HEK293 (cell line): Measurements from ENCODE around the gene CRYBB1.

Experiments
- CTCF ChIA-PET: fragments of 350-600 bp; formaldehyde crosslinking; extraction: SDS; loops from one replicate; lab custom pipeline; 2021; ENCODE audit warnings: antibody characterized with exemption; lab: Yijun Ruan, JAX
- POLR2A ChIA-PET: fragments of 300-600 bp; formaldehyde crosslinking; extraction: SDS; loops from one replicate; lab custom pipeline; 2020; ENCODE audit warnings: antibody characterized with exemption, inconsistent platforms; lab: Yijun Ruan, JAX
- H3K27ac ChIP-seq: fragments of 200-500 bp; sonication (Bioruptor generic); 2 replicates; pipeline ENCODE4 v1.5.1; 2014; ENCODE audit warnings: low read depth, low read length, control low read depth, inconsistent platforms; ENCODE audit errors: extremely low read depth
- H3K36me3 ChIP-seq, 2 experiments: fragments of 200-500 bp in 1 of 2; sonication (Bioruptor generic) in 1 of 2; 1 replicate in 1 of 2; 2 replicates in 1 of 2; pipeline ENCODE4 v1.5.1; 2014 to 2017; ENCODE audit warnings: inconsistent platforms in 2 of 2, low read length in 2 of 2; ENCODE audit not compliant: control insufficient read depth in 2 of 2, insufficient read depth in 1 of 2
- H3K4me1 ChIP-seq: fragments of 200-500 bp; sonication (Bioruptor generic); 2 replicates; pipeline ENCODE4 v1.5.1; 2014; ENCODE audit warnings: mild to moderate bottlenecking, low read length, inconsistent platforms; ENCODE audit not compliant: control insufficient read depth, insufficient read depth
- H3K4me3 ChIP-seq: 2 replicates; pipeline ENCODE4 v1.5.1; 2011; ENCODE audit warnings: low read depth, mild to moderate bottlenecking, control low read depth, low read length, moderate library complexity
- H3K9me3 ChIP-seq: fragments of 200-500 bp; sonication (Bioruptor generic); 2 replicates; pipeline ENCODE4 v1.5.1; 2014; ENCODE audit warnings: low read depth, low read length, inconsistent platforms; ENCODE audit not compliant: control insufficient read depth, insufficient read depth
- BCL6B ChIP-seq: fragments of 450-650 bp; formaldehyde crosslinking; IDR thresholded peaks from 2 replicates; pipeline ENCODE4 v1.5.1; 2017; ENCODE audit warnings: missing biosample characterization, missing genetic modification characterization
- IKZF3 ChIP-seq: fragments of 450-650 bp; IDR thresholded peaks from 2 replicates; pipeline ENCODE4 v1.5.0; 2018; ENCODE audit warnings: missing biosample characterization, mild to moderate bottlenecking, missing genetic modification characterization, moderate library complexity
- KLF9 ChIP-seq: fragments of 450-650 bp; formaldehyde crosslinking; IDR thresholded peaks from 2 replicates; pipeline ENCODE4 v1.5.1; 2016; ENCODE audit warnings: missing biosample characterization, missing genetic modification characterization, low read depth
- OVOL3 ChIP-seq: fragments of 450-650 bp; formaldehyde crosslinking; IDR thresholded peaks from 2 replicates; pipeline ENCODE4 v1.5.1; 2016; ENCODE audit warnings: missing biosample characterization, missing genetic modification characterization
- PRDM1 ChIP-seq: fragments of 450-650 bp; formaldehyde crosslinking; IDR thresholded peaks from 2 replicates; pipeline ENCODE4; 2016; ENCODE audit warnings: missing biosample characterization, missing genetic modification characterization
- RBAK ChIP-seq: fragments of 450-650 bp; formaldehyde crosslinking; IDR thresholded peaks from 2 replicates; pipeline ENCODE4 v1.5.1; 2016; ENCODE audit warnings: missing biosample characterization, missing genetic modification characterization
- SCRT2 ChIP-seq: fragments of 450-650 bp; formaldehyde crosslinking; IDR thresholded peaks from 2 replicates; pipeline ENCODE4 v1.5.1; 2016; ENCODE audit warnings: missing biosample characterization, missing genetic modification characterization
- TCF7L2 ChIP-seq: IDR thresholded peaks from 2 replicates; pipeline ENCODE4 v1.6.1; 2011; ENCODE audit warnings: low read depth, mild to moderate bottlenecking, inconsistent platforms, low read length, moderate library complexity, borderline replicate concordance
- WT1 ChIP-seq: fragments of 450-650 bp; formaldehyde crosslinking; IDR thresholded peaks from 2 replicates; pipeline ENCODE4 v1.5.1; 2016; ENCODE audit warnings: missing biosample characterization, missing genetic modification characterization
- ZBTB48 ChIP-seq: fragments of 450-650 bp; formaldehyde crosslinking; IDR thresholded peaks from 2 replicates; pipeline ENCODE4 v1.5.1; 2016; ENCODE audit warnings: missing biosample characterization, missing genetic modification characterization
- ZFHX2 ChIP-seq: fragments of 450-650 bp; formaldehyde crosslinking; conservative IDR thresholded peaks from 2 replicates; pipeline ENCODE4 v1.5.1; 2016; ENCODE audit warnings: missing biosample characterization, missing genetic modification characterization
- ZIC2 ChIP-seq: fragments of 450-650 bp; formaldehyde crosslinking; IDR thresholded peaks from 2 replicates; pipeline ENCODE4 v1.5.1; 2016; ENCODE audit warnings: missing biosample characterization, missing genetic modification characterization
- ZNF248 ChIP-seq: fragments of 450-650 bp; formaldehyde crosslinking; IDR thresholded peaks from 2 replicates; pipeline ENCODE4 v1.5.1; 2017; ENCODE audit warnings: missing biosample characterization, missing genetic modification characterization
- ZNF341 ChIP-seq: fragments of 450-650 bp; formaldehyde crosslinking; IDR thresholded peaks from 2 replicates; pipeline ENCODE4; 2016; ENCODE audit warnings: low read depth, missing biosample characterization, missing genetic modification characterization
- ZNF354C ChIP-seq: fragments of 450-650 bp; formaldehyde crosslinking; IDR thresholded peaks from 2 replicates; pipeline ENCODE4 v1.5.1; 2016; ENCODE audit warnings: missing biosample characterization, missing genetic modification characterization, low read depth, borderline replicate concordance
- ZNF362 ChIP-seq: fragments of 450-650 bp; formaldehyde crosslinking; IDR thresholded peaks from 2 replicates; pipeline ENCODE4 v1.5.1; 2016; ENCODE audit warnings: missing biosample characterization, missing genetic modification characterization
- ZNF404 ChIP-seq: fragments of 450-650 bp; formaldehyde crosslinking; IDR thresholded peaks from 2 replicates; pipeline ENCODE4 v1.5.1; 2017; ENCODE audit warnings: missing biosample characterization, missing genetic modification characterization
- ZNF488 ChIP-seq: fragments of 450-650 bp; formaldehyde crosslinking; IDR thresholded peaks from 2 replicates; pipeline ENCODE4 v1.5.1; 2016; ENCODE audit warnings: missing biosample characterization, missing genetic modification characterization
- ZNF518A ChIP-seq: fragments of 450-650 bp; formaldehyde crosslinking; conservative IDR thresholded peaks from 2 replicates; pipeline ENCODE4 v1.5.1; 2016; ENCODE audit warnings: low read depth, missing biosample characterization, missing genetic modification characterization
- ZNF785 ChIP-seq: fragments of 450-650 bp; formaldehyde crosslinking; IDR thresholded peaks from 2 replicates; pipeline ENCODE4 v1.5.1; 2016; ENCODE audit warnings: missing biosample characterization, missing genetic modification characterization
- TF ChIP-seq, protein P1 (sequence below): fragments of 450-650 bp; formaldehyde crosslinking; IDR thresholded peaks from 2 replicates; pipeline ENCODE4 v1.5.1; 2017; ENCODE audit warnings: missing biosample characterization, mild to moderate bottlenecking, missing genetic modification characterization, moderate library complexity

Gene CRYBB1

DNA sequence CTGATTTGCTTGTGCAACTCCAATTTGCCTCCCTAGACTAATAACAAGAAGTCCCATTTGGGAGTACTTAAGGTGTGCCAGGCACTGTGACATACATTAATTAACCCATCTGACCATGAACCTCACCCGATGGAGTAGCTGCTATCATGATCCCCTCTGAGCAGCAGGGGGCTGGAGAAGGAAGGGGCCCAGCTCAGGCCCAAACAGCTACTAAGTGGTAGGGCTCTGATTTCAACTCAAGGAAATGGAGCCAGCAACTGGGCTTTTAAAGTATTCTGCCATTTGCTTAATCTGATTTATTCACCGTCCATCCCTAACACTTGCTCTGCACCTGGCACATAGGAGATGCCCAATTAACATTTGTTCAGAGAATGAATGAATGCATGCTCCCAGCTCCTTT lies 1.2 kb downstream of the CRYBB1 start:
- H3K4me3 ChIP-seq: no peak overlapping the region
- CTCF ChIA-PET: interaction anchor here (0.6 to 0.8 kb wide), 2 partner anchors 42 to 155 kb away, joined by 3 read pairs; no protein-coding TSS in a partner anchor
- TF ChIP-seq ZIC2 (tag by site-specific recombination) (peak; percentile 53), ZNF354C (tag by site-specific recombination) (no peak), ZNF341 (tag by site-specific recombination) (peak; percentile 7; the same call in 1 of the 2 replicates)
- TF ChIP-seq, protein P1, sequence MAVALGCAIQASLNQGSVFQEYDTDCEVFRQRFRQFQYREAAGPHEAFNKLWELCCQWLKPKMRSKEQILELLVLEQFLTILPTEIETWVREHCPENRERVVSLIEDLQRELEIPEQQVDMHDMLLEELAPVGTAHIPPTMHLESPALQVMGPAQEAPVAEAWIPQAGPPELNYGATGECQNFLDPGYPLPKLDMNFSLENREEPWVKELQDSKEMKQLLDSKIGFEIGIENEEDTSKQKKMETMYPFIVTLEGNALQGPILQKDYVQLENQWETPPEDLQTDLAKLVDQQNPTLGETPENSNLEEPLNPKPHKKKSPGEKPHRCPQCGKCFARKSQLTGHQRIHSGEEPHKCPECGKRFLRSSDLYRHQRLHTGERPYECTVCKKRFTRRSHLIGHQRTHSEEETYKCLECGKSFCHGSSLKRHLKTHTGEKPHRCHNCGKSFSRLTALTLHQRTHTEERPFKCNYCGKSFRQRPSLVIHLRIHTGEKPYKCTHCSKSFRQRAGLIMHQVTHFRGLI: peak; percentile 90
- TF ChIP-seq, all 188 proteins: peak for 3
- H3K4me1 ChIP-seq: no peaks in the 10 kb centered on the region
- POLR2A ChIA-PET: no interaction called here
- no peaks in the 10 kb centered on the region for H3K9me3 ChIP-seq
- H3K36me3 ChIP-seq: no peaks in the 10 kb centered on the region
- H3K27ac ChIP-seq: no peak overlapping the region

DNA sequence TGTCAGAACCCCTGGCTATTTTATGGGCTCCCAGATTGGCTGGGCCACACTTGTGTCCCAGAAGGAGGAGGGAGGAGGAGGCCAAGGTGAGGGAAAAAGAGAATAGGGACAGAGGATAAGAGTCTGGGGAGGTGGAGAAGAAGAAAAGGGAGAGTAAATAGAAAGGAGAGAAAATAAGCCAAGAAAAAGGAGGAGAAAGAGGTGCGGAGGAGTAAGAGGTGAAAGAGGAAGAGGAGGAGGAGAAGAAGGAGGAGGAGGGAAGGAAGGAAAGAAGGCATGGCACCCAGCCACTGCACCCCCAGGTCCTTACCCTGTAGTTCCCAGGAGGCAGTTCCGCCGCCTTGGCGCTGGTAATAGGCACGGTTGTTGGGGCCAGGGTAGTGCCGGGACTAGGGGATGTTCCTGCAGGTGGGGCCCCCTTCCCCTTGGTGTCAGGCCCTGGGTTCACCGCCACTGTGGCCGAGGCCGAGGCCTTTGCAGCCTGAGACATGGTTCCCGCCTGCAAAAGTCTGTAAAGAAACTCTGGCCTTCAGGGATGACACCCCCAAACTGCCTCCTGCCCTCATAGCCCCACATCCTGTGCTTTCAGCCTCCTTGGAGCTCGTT lies 1.9 kb downstream of the CRYBB1 start:
- ChIA-PET CTCF (interaction anchor here (0.6 kb wide), 1 partner anchor 43 kb away, joined by 3 read pairs; no protein-coding TSS in a partner anchor), POLR2A (no interaction called here)
- Histone ChIP-seq H3K9me3 (no peaks in the 10 kb centered on the region), H3K27ac (no peak overlapping the region), H3K4me1 (no peaks in the 10 kb centered on the region), H3K4me3 (no peak overlapping the region), H3K36me3 (no peaks in the 10 kb centered on the region)
- TF ChIP-seq ZNF404 (tag by site-specific recombination) (no peak), PRDM1 (tag by site-specific recombination) (peak; percentile 93)

DNA sequence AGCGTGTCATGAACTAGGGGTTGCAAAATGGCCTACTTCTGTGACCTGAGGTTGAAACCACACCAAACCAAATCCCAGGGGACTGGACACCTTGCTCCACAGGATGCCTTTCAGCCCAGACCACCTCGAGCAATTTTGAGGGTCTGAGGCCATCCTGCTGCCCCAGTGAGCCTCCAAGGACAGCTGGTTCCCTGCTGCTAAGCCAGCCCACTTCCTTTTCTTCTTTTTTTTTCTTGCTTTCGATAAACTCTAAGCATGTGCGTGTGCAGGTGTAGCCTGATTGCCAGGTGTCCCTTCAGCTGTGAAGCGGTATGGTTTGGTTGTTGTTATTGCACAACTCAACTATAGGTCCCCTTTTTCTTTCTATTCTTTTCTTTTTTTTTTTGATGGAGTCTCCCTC lies 2.7 kb downstream of the CRYBB1 start:
- H3K4me1 ChIP-seq: no peaks in the 10 kb centered on the region
- ChIA-PET POLR2A (no interaction called here), CTCF (interaction anchor here (0.6 kb wide), 1 partner anchor 17 kb away, joined by 3 read pairs; no protein-coding TSS in a partner anchor)
- H3K4me3 ChIP-seq: no peak overlapping the region
- H3K36me3 ChIP-seq: no peaks in the 10 kb centered on the region
- no peaks in the 10 kb centered on the region for H3K9me3 ChIP-seq
- no peak overlapping the region for H3K27ac ChIP-seq
- TF ChIP-seq ZNF518A (no peak), ZBTB48 (no peak), SCRT2 (no peak), ZNF362 (tag by site-specific recombination) (no peak), IKZF3 (no peak), ZNF785 (tag by site-specific recombination) (no peak), ZFHX2 (tag by site-specific recombination) (no peak), OVOL3 (tag by site-specific recombination) (no peak), RBAK (tag by site-specific recombination) (no peak), BCL6B (no peak), ZNF248 (no peak), TCF7L2 (no peak), ZNF488 (tag by site-specific recombination) (no peak), KLF9 (no peak), WT1 (tag by site-specific recombination) (no peak)
